ENCODE results near the gene WNT6.

GRCh38 chr2:218857371-218858137 lies 2.1 kb upstream of the WNT6 start:
- TF ChIP-seq POLR2A (IDR thresholded peaks at IDR 0.05) (no peak), CTCF (IDR thresholded peaks at IDR 0.05) (no peak)

Data from esophagus squamous epithelium (tissue), 4 donors.